Measurements from ENCODE around the gene HTR7.

- TF ChIP-seq CTCF (IDR thresholded peaks at IDR 0.05) = no peak
- no peak for TF ChIP-seq POLR2A (IDR thresholded peaks at IDR 0.05)
Observed at GRCh38 chr10:90806677-90807076, 51.2 kb downstream of the HTR7 start.

All from body of pancreas (tissue), 4 donors.